ENCODE measurements around the gene TBC1D22A.

DNA sequence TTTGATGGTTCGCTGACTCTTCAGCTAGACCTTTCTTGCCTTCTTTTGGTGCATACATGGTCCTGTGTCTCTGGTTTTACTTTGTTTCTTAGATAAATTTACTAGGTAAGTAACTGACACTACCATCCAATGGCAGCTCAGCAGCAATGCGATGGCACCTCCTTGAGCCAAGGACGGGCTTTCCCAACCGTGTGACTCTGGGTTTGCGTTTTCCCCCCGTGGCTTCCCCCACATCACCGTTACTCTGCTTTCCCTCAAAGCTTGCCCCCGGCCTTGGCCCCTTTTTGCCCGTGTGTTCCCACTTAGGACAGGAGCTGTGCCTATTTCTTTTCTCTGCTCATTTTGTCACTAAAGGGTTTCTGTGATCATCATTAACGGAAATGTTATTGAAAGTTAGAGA, 41.5 kb downstream of the TBC1D22A start:
- TF ChIP-seq, protein P1, sequence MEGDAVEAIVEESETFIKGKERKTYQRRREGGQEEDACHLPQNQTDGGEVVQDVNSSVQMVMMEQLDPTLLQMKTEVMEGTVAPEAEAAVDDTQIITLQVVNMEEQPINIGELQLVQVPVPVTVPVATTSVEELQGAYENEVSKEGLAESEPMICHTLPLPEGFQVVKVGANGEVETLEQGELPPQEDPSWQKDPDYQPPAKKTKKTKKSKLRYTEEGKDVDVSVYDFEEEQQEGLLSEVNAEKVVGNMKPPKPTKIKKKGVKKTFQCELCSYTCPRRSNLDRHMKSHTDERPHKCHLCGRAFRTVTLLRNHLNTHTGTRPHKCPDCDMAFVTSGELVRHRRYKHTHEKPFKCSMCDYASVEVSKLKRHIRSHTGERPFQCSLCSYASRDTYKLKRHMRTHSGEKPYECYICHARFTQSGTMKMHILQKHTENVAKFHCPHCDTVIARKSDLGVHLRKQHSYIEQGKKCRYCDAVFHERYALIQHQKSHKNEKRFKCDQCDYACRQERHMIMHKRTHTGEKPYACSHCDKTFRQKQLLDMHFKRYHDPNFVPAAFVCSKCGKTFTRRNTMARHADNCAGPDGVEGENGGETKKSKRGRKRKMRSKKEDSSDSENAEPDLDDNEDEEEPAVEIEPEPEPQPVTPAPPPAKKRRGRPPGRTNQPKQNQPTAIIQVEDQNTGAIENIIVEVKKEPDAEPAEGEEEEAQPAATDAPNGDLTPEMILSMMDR (IDR thresholded peaks at IDR 0.05) = no peak
- TF ChIP-seq EP300 (IDR thresholded peaks at IDR 0.05; ENCODE audit: borderline replicate concordance in 1 of 2, low read depth in 1 of 2, low read length in 1 of 2) = no peak
